Measurements from ENCODE around the gene CDKN1B.

The CDKN1B gene

DNA sequence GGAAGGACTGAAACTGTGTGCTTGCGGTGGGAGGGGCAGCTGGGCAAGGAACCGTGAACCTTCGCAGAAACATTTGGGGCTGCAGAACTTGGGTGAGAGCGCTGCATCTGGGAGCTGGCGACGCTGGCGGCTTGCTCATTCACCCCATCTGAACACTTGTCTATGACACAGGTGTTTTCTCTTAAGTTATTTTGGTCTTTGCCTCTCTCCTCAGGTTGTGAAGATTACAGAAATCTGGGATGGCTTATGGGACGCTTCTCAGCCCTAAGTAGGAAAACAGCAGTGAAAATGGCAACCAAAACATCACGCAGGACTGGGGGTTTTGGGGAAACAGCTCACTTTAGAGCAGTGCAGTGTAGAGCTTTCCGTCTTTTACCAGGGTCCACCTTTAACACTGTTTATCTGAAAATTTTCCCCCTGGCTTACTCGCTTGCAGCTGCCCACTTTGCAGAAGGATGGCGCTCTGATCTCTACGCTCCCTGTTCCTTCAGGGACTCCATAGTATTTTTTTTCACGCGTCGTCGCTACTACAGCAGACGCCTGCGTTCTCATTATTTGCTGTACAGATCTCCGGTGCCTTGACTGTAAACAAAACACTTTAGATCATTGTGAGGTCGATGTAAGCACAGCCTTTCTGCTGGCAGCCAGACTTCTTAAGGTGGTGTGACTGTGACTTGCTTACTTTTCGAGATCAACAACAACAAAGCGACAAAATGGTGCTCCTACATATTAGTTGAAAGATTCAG is 2.7 kb upstream of the CDKN1B start:
- peak overlapping the region; percentile 95 for H3K4me2 ChIP-seq (ENCODE audit: low read depth, low read length, poor library complexity, severe bottlenecking)
- H3K79me2 ChIP-seq (ENCODE audit: insufficient read depth, low read length), result peaks cover 54% of the 10 kb centered on the region
- no peak overlapping the region for H2AFZ ChIP-seq (ENCODE audit: low read length)
- peak overlapping the region; percentile 100 for H3K9ac ChIP-seq (ENCODE audit: low read depth, low read length, poor library complexity, severe bottlenecking)
- peaks cover 14% of the 10 kb centered on the region for H3F3A ChIP-seq (ENCODE audit: low read depth)
- no peak for TF ChIP-seq EZH2phosphoT487 (IDR thresholded peaks at IDR 0.05; ENCODE audit: borderline replicate concordance)
- TF ChIP-seq, protein P1, sequence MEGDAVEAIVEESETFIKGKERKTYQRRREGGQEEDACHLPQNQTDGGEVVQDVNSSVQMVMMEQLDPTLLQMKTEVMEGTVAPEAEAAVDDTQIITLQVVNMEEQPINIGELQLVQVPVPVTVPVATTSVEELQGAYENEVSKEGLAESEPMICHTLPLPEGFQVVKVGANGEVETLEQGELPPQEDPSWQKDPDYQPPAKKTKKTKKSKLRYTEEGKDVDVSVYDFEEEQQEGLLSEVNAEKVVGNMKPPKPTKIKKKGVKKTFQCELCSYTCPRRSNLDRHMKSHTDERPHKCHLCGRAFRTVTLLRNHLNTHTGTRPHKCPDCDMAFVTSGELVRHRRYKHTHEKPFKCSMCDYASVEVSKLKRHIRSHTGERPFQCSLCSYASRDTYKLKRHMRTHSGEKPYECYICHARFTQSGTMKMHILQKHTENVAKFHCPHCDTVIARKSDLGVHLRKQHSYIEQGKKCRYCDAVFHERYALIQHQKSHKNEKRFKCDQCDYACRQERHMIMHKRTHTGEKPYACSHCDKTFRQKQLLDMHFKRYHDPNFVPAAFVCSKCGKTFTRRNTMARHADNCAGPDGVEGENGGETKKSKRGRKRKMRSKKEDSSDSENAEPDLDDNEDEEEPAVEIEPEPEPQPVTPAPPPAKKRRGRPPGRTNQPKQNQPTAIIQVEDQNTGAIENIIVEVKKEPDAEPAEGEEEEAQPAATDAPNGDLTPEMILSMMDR (conservative IDR thresholded peaks at IDR 0.05; ENCODE audit: low read length), result peak; percentile 46
- H4K20me1 ChIP-seq (ENCODE audit: insufficient read depth, low read length, poor library complexity, severe bottlenecking), result peaks cover 19% of the 10 kb centered on the region
- peaks cover 15% of the 10 kb centered on the region for H3K36me3 ChIP-seq (ENCODE audit: insufficient read depth, low read length)
- H3K27me3 ChIP-seq (ENCODE audit: insufficient read depth, low read length, poor library complexity, severe bottlenecking), result peaks cover 21% of the 10 kb centered on the region
- H3K4me3 ChIP-seq (ENCODE audit: low read length, poor library complexity, severe bottlenecking), result peak overlapping the region; percentile 99
- H3K9me2 ChIP-seq (replicated peaks; ENCODE audit: low read depth, low read length), result no peaks in the 10 kb centered on the region
- H3K4me1 ChIP-seq (ENCODE audit: insufficient read depth, low read length, poor library complexity, severe bottlenecking), result peaks cover 19% of the 10 kb centered on the region
- no peaks in the 10 kb centered on the region for H3K9me3 ChIP-seq (ENCODE audit: insufficient read depth, low read depth, low read length)

DNA sequence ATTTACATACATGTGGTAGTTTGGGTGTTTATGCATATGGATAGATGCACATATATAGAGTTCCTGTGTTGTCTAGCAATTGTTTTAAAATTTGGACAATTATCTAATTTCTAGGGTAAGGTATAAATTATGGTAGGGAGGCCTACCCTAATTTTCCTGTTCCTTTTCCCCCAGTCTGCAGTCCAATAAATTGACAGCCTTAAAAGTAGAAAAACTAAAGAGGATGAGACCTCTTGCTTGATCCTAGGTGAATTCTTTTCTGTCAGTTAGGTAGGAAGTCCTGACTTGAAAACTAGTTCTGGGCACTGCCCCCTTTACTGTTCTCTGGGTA is 2.1 kb upstream of the CDKN1B start:
- Histone ChIP-seq H3K9me2 (replicated peaks; ENCODE audit: low read depth, low read length) (no peaks in the 10 kb centered on the region), H2AFZ (ENCODE audit: low read length) (no peak overlapping the region), H3K36me3 (ENCODE audit: insufficient read depth, low read length) (peaks cover 22% of the 10 kb centered on the region), H3K27me3 (ENCODE audit: insufficient read depth, low read length, poor library complexity, severe bottlenecking) (peaks cover 21% of the 10 kb centered on the region), H3F3A (ENCODE audit: low read depth) (peaks cover 14% of the 10 kb centered on the region), H3K79me2 (ENCODE audit: insufficient read depth, low read length) (peaks cover 61% of the 10 kb centered on the region), H3K4me2 (ENCODE audit: low read depth, low read length, poor library complexity, severe bottlenecking) (peak overlapping the region; percentile 95), H3K9ac (ENCODE audit: low read depth, low read length, poor library complexity, severe bottlenecking) (peak overlapping the region; percentile 100), H3K9me3 (ENCODE audit: insufficient read depth, low read depth, low read length) (no peaks in the 10 kb centered on the region), H3K4me3 (ENCODE audit: low read length, poor library complexity, severe bottlenecking) (peak overlapping the region; percentile 99), H4K20me1 (ENCODE audit: insufficient read depth, low read length, poor library complexity, severe bottlenecking) (peaks cover 25% of the 10 kb centered on the region), H3K4me1 (ENCODE audit: insufficient read depth, low read length, poor library complexity, severe bottlenecking) (peaks cover 23% of the 10 kb centered on the region)
- no peak for TF ChIP-seq EZH2phosphoT487 (IDR thresholded peaks at IDR 0.05; ENCODE audit: borderline replicate concordance)
- TF ChIP-seq, protein P1 (conservative IDR thresholded peaks at IDR 0.05; ENCODE audit: low read length), result no peak

DNA sequence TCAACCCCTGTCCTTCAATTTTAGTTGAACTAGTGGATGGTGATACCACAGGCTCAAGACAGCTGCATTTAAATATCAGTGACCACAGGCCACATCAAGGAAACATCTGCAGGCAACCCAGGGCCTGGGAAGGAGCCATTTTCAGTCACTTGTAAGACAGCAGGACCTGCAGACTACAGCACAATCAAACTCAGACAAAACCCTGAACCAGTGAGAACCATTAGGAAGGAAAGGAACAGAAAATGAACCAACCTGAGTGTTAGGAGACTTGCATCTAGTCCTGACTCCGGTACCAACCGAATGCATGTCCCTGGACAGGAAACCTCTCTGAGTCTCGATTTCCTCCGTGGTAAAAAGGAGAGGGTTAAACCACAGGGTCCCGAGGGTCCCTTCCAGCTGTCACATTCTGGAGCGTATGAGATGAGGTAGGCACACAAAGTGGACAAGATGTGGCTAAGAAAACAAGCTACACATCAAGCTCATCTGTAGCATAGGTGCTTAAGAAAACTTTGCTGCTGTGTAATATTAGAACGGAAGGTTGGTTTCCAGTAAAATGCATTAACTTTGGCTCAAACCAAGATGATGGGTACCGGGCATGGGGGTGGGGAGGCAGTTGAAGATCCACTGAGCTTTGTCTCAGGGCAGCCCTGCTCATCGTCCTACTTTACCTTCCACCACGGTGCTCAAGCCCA is 1.6 kb upstream of the CDKN1B start:
- Histone ChIP-seq H3K9me3 (ENCODE audit: insufficient read depth, low read depth, low read length) (no peaks in the 10 kb centered on the region), H3K79me2 (ENCODE audit: insufficient read depth, low read length) (peaks cover 66% of the 10 kb centered on the region), H3K4me2 (ENCODE audit: low read depth, low read length, poor library complexity, severe bottlenecking) (peak overlapping the region; percentile 95), H3K9ac (ENCODE audit: low read depth, low read length, poor library complexity, severe bottlenecking) (peak overlapping the region; percentile 100), H3K36me3 (ENCODE audit: insufficient read depth, low read length) (peaks cover 27% of the 10 kb centered on the region), H3K9me2 (replicated peaks; ENCODE audit: low read depth, low read length) (no peaks in the 10 kb centered on the region), H3K4me3 (ENCODE audit: low read length, poor library complexity, severe bottlenecking) (peak overlapping the region; percentile 99), H3K27me3 (ENCODE audit: insufficient read depth, low read length, poor library complexity, severe bottlenecking) (peaks cover 21% of the 10 kb centered on the region), H2AFZ (ENCODE audit: low read length) (no peak overlapping the region), H3F3A (ENCODE audit: low read depth) (peaks cover 14% of the 10 kb centered on the region), H4K20me1 (ENCODE audit: insufficient read depth, low read length, poor library complexity, severe bottlenecking) (peaks cover 30% of the 10 kb centered on the region), H3K4me1 (ENCODE audit: insufficient read depth, low read length, poor library complexity, severe bottlenecking) (peaks cover 28% of the 10 kb centered on the region)
- TF ChIP-seq, protein P1 (conservative IDR thresholded peaks at IDR 0.05; ENCODE audit: low read length), result no peak
- TF ChIP-seq EZH2phosphoT487 (IDR thresholded peaks at IDR 0.05; ENCODE audit: borderline replicate concordance), result no peak
